GM12872 (cell line): Measurements from ENCODE around the gene RECK.
A peak's percentile ranks its signal among the peaks of the same experiment; 100 is the strongest.

ENCODE experiments used
- CTCF ChIP-seq: IDR thresholded peaks from 3 replicates; pipeline ENCODE4 v1.5.1; 2011; ENCODE audit warnings: low read depth, mild to moderate bottlenecking, low read length, moderate library complexity; ENCODE audit not compliant: insufficient read depth

The RECK gene

GRCh38 chr9:36005891-36006290, 30.8 kb upstream of the RECK start:
- no peak for TF ChIP-seq CTCF

- no peak for TF ChIP-seq CTCF
Observed at GRCh38 chr9:36006549-36007315, 30.0 kb upstream of the RECK start.

GRCh38 chr9:36007316-36007708, 29.4 kb upstream of the RECK start:
- no peak for TF ChIP-seq CTCF

- TF ChIP-seq CTCF: no peak
Observed at GRCh38 chr9:36007852-36008251, 28.9 kb upstream of the RECK start.

- peak; percentile 99 for TF ChIP-seq CTCF
Observed at GRCh38 chr9:36008774-36009300, 27.9 kb upstream of the RECK start.

- no peak for TF ChIP-seq CTCF
Observed at GRCh38 chr9:36011379-36011778, 25.3 kb upstream of the RECK start.

GRCh38 chr9:36017278-36017677, 19.4 kb upstream of the RECK start:
- TF ChIP-seq CTCF: no peak
